K562 (cell line): ENCODE data around the gene UBXN1. TPM values are rescaled to one million over a fixed set of nuclear protein-coding genes. Genes with fewer than 3 reads are reported as not detected.

ENCODE experiments used
- BRD4 ChIP-seq: fragments of 200-600 bp; sonication (generic); IDR thresholded peaks from 2 replicates; pipeline ENCODE4 v1.6.1; 2017; ENCODE audit warnings: inconsistent platforms
- C11orf30 ChIP-seq: fragments of 450-650 bp; IDR thresholded peaks from 2 replicates; pipeline ENCODE4 v1.6.1; 2016; ENCODE audit warnings: low read depth, mild to moderate bottlenecking
- CTBP1 ChIP-seq: fragments of 450-650 bp; IDR thresholded peaks from 2 replicates; pipeline ENCODE4 v1.6.1; 2016; ENCODE audit warnings: borderline replicate concordance
- ELF1 ChIP-seq: fragments of 200-800 bp; sonication (Bioruptor generic); IDR thresholded peaks from 2 replicates; pipeline ENCODE4 v1.6.1; 2016; ENCODE audit warnings: missing genetic modification characterization, missing compliant biosample characterization
- ETV6 ChIP-seq, 3 experiments: fragments of 150-350 bp in 1 of 3; sonication (generic) in 1 of 3; formaldehyde crosslinking in 1 of 3; IDR thresholded peaks; 2 replicates each; pipeline versions ENCODE4 v1.6.1 to v1.8.0; 2014 to 2022; ENCODE audit warnings: borderline replicate concordance in 2 of 3, low read depth in 2 of 3, antibody characterized with exemption in 1 of 3, low read length in 1 of 3, mild to moderate bottlenecking in 1 of 3, missing genetic modification reagents in 1 of 3
- FOXA1 ChIP-seq: fragments of 450-650 bp; IDR thresholded peaks from 2 replicates; pipeline ENCODE4 v1.6.1; 2016; ENCODE audit warnings: mild to moderate bottlenecking, borderline replicate concordance
- NONO ChIP-seq, 2 experiments: fragments of 200-400 bp in 1 of 2; fragments of 450-650 bp in 1 of 2; formaldehyde crosslinking in 1 of 2; IDR thresholded peaks; 2 replicates each; pipeline ENCODE4 v1.6.1; 2017; ENCODE audit warnings: low read depth in 2 of 2, mild to moderate bottlenecking in 2 of 2, moderate library complexity in 2 of 2, low read length in 1 of 2
- PHF8 ChIP-seq: fragments of 200-600 bp; sonication (generic); IDR thresholded peaks from 2 replicates; pipeline ENCODE4 v1.6.1; 2012; ENCODE audit warnings: mixed run types, mild to moderate bottlenecking, inconsistent platforms, low read length, moderate library complexity, borderline replicate concordance
- POLR2B ChIP-seq: fragments of 450-650 bp; IDR thresholded peaks from 2 replicates; pipeline ENCODE4 v1.6.1; 2018; ENCODE audit warnings: low read depth; ENCODE audit not compliant: partially characterized antibody
- SRF ChIP-seq, 2 experiments: fragments of 250-450, 450-650 bp in 1 of 2; sonication (Bioruptor Pico) in 1 of 2; sonication (generic) in 1 of 2; formaldehyde crosslinking; IDR thresholded peaks; 2 replicates each; pipeline versions ENCODE4 v1.5.0 to v1.5.1; 2020 to 2022; ENCODE audit warnings: mild to moderate bottlenecking in 1 of 2, missing genetic modification reagents in 1 of 2
- TARDBP ChIP-seq: fragments of 450-650 bp; IDR thresholded peaks from 2 replicates; pipeline ENCODE4 v1.6.1; 2016
- ZFX ChIP-seq: sonication (generic); formaldehyde crosslinking; IDR thresholded peaks from 2 replicates; pipeline ENCODE4 v1.8.0; 2022; ENCODE audit warnings: mild to moderate bottlenecking, missing genetic modification reagents, moderate library complexity
- ZNF431 ChIP-seq: sonication (generic); formaldehyde crosslinking; IDR thresholded peaks from 2 replicates; pipeline ENCODE4 v1.8.0; 2022; ENCODE audit warnings: mild to moderate bottlenecking, missing genetic modification reagents
- polyA plus RNA-seq, 8 experiments: library from polyadenylated mRNA; depleted of rRNA in 4 of 8; stranded (reverse) in 5 of 8; unstranded in 3 of 8; fragments of >200 nt; fragmentation: Nextera tagmentation in 2 of 8; fragmentation: Illumina TruSeq in 1 of 8; extraction: Ambion mirVana in 2 of 8; extraction: Trizol in 1 of 8; gene quantifications; 2 replicates each; pipeline versions ENCODE4 v1.2.1 to v1.2.3, GENCODE V29; 2011 to 2014; ENCODE audit warnings: inconsistent platforms in 1 of 8, missing spikeins in 1 of 8
- total RNA-seq, 7 experiments: library from RNA; depleted of rRNA in 6 of 7; stranded (reverse); fragments of >200 nt in 6 of 7; fragmentation: Illumina TruSeq in 2 of 7; extraction: Trizol in 2 of 7; gene quantifications; 2 replicates each; pipeline versions ENCODE4 v1.2.1 to v1.2.3, GENCODE V29; 2011 to 2021; ENCODE audit warnings: low replicate concordance in 1 of 7
- TF ChIP-seq, protein P1 (sequence below): sonication (generic); IDR thresholded peaks from 2 replicates; pipeline ENCODE4 v1.6.1; 2016
- TF ChIP-seq, protein P2 (sequence below): fragments of 450-650 bp; IDR thresholded peaks from 2 replicates; pipeline ENCODE4 v1.6.1; 2014; ENCODE audit warnings: low read depth, mild to moderate bottlenecking, moderate library complexity, borderline replicate concordance
- TF ChIP-seq, protein P3 (sequence below): fragments of 150-350 bp; conservative IDR thresholded peaks from 2 replicates; pipeline ENCODE4 v1.6.1; 2014; ENCODE audit warnings: low read length
- TF ChIP-seq, protein P4 (sequence below): sonication (generic); formaldehyde crosslinking; IDR thresholded peaks from 2 replicates; pipeline ENCODE4 v1.8.0; 2022; ENCODE audit warnings: missing genetic modification reagents, mild to moderate bottlenecking, moderate library complexity, borderline replicate concordance
- TF ChIP-seq, protein P5 (sequence below): fragments of 450-650 bp; formaldehyde crosslinking; IDR thresholded peaks from 2 replicates; pipeline ENCODE4 v1.4.0; 2020; ENCODE audit warnings: mild to moderate bottlenecking, moderate library complexity

The UBXN1 gene
- total and polyA plus RNA-seq, 9 of the 15 experiments (the other 6 are each of a cell fraction or from before 2014, with no cell fraction given) = 4.8 to 263 (median 99.7) TPM

DNA sequence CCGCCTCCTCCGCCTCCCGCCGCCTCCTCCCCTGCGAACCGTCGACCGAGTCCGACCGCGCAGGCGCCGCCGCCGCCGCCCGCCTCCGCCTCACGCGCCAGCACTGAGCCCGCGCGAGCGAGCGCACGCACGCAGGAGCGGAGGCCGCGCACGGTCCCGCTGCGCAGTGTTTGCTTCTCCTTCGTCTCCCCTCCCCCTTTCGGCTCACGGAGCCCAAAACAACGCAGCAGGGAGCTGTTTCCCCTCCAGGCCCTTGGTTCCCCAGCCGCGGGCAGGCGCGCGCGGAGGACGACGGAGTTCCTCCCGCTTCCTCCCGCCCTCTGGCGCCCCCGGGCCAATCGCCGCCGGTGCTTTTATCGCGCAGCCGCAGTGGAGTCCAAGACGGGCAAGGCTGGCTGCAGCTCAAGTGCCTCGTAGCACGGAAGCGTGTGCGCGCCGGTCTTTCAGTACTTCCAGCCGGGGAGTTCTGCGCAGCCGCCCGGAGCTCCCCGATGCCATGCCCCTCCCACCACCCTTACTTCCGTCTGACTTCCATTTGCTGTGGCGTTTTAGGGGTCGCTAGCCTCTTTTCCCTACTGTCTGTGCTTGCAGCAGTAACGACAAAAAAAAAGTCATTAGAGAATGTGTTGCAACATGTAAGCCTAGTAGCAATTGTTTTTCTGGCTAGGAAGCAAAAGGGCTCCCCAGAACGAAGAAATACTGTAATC is 48.4 kb upstream of the UBXN1 start, which contains the start of gene HNRNPUL2 (continued):
- TF ChIP-seq TARDBP (peak; percentile 57; the same call in 1 of the 2 replicates), NONO (IDR thresholded peaks at IDR 0.05; ENCODE audit: low read depth in 2 of 2, low read length in 1 of 2) (peak in 1 of 2 experiments; percentile 57; a peak in 1 of 4 replicates), ELF1 (tag) (peak; percentile 66), PHF8 (peak; percentile 99), ZFX (CRISPR knock-in tag) (peak; percentile 90), CTBP1 (peak; percentile 99), ZNF431 (CRISPR knock-in tag) (peak; percentile 82), ETV6 (IDR thresholded peaks at IDR 0.05; ENCODE audit: borderline replicate concordance in 1 of 2, low read depth in 2 of 2, low read length in 1 of 2) (peak in 1 of 2 experiments; percentile 13; a peak in 1 of 4 replicates), ETV6 (CRISPR knock-in tag; IDR thresholded peaks at IDR 0.05; ENCODE audit: borderline replicate concordance) (no peak), C11orf30 (0 out of 2 replicates have a peak, but pooled peaks have one; percentile 28), FOXA1 (no peak), BRD4 (peak; percentile 9), POLR2B (peak; percentile 89), SRF (CRISPR knock-in tag; IDR thresholded peaks at IDR 0.05) (peak in 1 of 2 experiments; percentile 63; a peak in 1 of 4 replicates)
- TF ChIP-seq, protein P1, sequence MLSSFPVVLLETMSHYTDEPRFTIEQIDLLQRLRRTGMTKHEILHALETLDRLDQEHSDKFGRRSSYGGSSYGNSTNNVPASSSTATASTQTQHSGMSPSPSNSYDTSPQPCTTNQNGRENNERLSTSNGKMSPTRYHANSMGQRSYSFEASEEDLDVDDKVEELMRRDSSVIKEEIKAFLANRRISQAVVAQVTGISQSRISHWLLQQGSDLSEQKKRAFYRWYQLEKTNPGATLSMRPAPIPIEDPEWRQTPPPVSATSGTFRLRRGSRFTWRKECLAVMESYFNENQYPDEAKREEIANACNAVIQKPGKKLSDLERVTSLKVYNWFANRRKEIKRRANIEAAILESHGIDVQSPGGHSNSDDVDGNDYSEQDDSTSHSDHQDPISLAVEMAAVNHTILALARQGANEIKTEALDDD = no peak
- TF ChIP-seq, protein P2, sequence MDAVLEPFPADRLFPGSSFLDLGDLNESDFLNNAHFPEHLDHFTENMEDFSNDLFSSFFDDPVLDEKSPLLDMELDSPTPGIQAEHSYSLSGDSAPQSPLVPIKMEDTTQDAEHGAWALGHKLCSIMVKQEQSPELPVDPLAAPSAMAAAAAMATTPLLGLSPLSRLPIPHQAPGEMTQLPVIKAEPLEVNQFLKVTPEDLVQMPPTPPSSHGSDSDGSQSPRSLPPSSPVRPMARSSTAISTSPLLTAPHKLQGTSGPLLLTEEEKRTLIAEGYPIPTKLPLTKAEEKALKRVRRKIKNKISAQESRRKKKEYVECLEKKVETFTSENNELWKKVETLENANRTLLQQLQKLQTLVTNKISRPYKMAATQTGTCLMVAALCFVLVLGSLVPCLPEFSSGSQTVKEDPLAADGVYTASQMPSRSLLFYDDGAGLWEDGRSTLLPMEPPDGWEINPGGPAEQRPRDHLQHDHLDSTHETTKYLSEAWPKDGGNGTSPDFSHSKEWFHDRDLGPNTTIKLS = peak; percentile 80
- TF ChIP-seq, protein P3, sequence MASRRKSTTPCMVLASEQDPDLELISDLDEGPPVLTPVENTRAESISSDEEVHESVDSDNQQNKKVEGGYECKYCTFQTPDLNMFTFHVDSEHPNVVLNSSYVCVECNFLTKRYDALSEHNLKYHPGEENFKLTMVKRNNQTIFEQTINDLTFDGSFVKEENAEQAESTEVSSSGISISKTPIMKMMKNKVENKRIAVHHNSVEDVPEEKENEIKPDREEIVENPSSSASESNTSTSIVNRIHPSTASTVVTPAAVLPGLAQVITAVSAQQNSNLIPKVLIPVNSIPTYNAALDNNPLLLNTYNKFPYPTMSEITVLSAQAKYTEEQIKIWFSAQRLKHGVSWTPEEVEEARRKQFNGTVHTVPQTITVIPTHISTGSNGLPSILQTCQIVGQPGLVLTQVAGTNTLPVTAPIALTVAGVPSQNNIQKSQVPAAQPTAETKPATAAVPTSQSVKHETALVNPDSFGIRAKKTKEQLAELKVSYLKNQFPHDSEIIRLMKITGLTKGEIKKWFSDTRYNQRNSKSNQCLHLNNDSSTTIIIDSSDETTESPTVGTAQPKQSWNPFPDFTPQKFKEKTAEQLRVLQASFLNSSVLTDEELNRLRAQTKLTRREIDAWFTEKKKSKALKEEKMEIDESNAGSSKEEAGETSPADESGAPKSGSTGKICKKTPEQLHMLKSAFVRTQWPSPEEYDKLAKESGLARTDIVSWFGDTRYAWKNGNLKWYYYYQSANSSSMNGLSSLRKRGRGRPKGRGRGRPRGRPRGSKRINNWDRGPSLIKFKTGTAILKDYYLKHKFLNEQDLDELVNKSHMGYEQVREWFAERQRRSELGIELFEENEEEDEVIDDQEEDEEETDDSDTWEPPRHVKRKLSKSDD = no peak
- TF ChIP-seq, protein P4, sequence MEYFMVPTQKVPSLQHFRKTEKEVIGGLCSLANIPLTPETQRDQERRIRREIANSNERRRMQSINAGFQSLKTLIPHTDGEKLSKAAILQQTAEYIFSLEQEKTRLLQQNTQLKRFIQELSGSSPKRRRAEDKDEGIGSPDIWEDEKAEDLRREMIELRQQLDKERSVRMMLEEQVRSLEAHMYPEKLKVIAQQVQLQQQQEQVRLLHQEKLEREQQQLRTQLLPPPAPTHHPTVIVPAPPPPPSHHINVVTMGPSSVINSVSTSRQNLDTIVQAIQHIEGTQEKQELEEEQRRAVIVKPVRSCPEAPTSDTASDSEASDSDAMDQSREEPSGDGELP = peak; percentile 84
- TF ChIP-seq, protein P5, sequence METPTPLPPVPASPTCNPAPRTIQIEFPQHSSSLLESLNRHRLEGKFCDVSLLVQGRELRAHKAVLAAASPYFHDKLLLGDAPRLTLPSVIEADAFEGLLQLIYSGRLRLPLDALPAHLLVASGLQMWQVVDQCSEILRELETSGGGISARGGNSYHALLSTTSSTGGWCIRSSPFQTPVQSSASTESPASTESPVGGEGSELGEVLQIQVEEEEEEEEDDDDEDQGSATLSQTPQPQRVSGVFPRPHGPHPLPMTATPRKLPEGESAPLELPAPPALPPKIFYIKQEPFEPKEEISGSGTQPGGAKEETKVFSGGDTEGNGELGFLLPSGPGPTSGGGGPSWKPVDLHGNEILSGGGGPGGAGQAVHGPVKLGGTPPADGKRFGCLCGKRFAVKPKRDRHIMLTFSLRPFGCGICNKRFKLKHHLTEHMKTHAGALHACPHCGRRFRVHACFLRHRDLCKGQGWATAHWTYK (CRISPR knock-in tag) = peak; percentile 68
